Activated naive CD8-positive, alpha-beta T cell treated with anti-CD3 and anti-CD28 coated beads, Interleukin-2, amount 10 ng/mL, durations not matched to agents 7 days and 5 days (primary cell): ENCODE data around the gene SMIM38. TPM values are rescaled to one million over a fixed set of nuclear protein-coding genes. Genes with fewer than 3 reads are reported as not detected.

ENCODE experiments used
- ATAC-seq: fragments of 150-1000 bp; cut with Tn5 transposase; one replicate; pipeline ENCODE4 v1.10.0; 2021; ENCODE audit warnings: low read depth, moderate library complexity
- POLR2A ChIA-PET: fragments of 350-600 bp; sonication (Branson Sonifier 250); formaldehyde crosslinking; loops from one replicate; lab custom pipeline; 2021; ENCODE audit warnings: antibody characterized with exemption; lab: Charles Lee
- DNase-seq: peaks from one replicate; pipeline ENCODE4 v3.0.0; 2021
- H3K27ac Mint-ChIP-seq: one replicate; pipeline ENCODE4 v1.8.0; 2022; ENCODE audit warnings: mild to moderate bottlenecking, mixed read lengths
- H3K27me3 Mint-ChIP-seq: one replicate; pipeline ENCODE4 v1.8.0; 2022; ENCODE audit warnings: mild to moderate bottlenecking, moderate library complexity, mixed read lengths
- H3K36me3 Mint-ChIP-seq: one replicate; pipeline ENCODE4 v1.8.0; 2021; ENCODE audit warnings: mild to moderate bottlenecking, mixed read lengths
- H3K4me1 Mint-ChIP-seq: one replicate; pipeline ENCODE4 v1.8.0; 2021; ENCODE audit warnings: mixed read lengths
- H3K4me3 Mint-ChIP-seq: one replicate; pipeline ENCODE4 v1.8.0; 2022; ENCODE audit warnings: mild to moderate bottlenecking, moderate library complexity, mixed read lengths
- H3K9me3 Mint-ChIP-seq: one replicate; pipeline ENCODE4 v1.8.0; 2021; ENCODE audit warnings: mixed read lengths
- total RNA-seq, 2 experiments: library from RNA; stranded (reverse); gene quantifications; one replicate each; pipeline ENCODE4 v1.2.3, GENCODE V29; 2021

Gene SMIM38
- total RNA-seq, 2 experiments from 2014 or later = 0.25 to 0.31 TPM

GRCh38 chr11:69173925-69174581 is 18.3 kb downstream of the SMIM38 start:
- DNase-seq (no peak), ATAC-seq (no peak)
- no peak overlapping the region for H3K27ac Mint-ChIP-seq
- H3K4me3 Mint-ChIP-seq = no peak overlapping the region
- POLR2A ChIA-PET = no interaction called here
- no peaks in the 10 kb centered on the region for H3K27me3 Mint-ChIP-seq
- H3K9me3 Mint-ChIP-seq = peaks cover 1% of the 10 kb centered on the region
- H3K4me1 Mint-ChIP-seq = no peaks in the 10 kb centered on the region
- no peaks in the 10 kb centered on the region for H3K36me3 Mint-ChIP-seq

DNA sequence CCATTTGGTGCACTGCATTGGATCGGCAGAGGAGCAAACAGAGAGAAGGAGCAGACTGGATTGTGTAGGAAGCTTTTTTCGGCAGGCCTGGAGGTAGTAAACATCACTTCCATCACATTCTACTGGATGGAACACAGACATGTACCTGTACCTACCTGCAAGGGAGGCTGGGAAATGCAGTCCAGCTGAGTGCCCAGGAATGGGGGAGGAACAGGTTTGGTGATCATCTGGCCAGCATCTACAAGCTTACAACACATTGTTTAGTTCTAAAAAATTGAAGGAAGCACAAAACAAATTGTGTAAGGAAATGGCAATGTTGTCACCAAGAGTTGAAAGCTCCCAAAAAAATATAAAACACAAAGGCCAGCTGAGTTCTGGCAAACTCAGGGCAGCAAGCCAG is 19.1 kb downstream of the SMIM38 start:
- Mint-ChIP-seq H3K9me3 (peaks cover 1% of the 10 kb centered on the region), H3K4me1 (no peaks in the 10 kb centered on the region), H3K36me3 (no peaks in the 10 kb centered on the region), H3K27ac (no peak overlapping the region), H3K4me3 (no peak overlapping the region), H3K27me3 (no peaks in the 10 kb centered on the region)
- ATAC-seq = no peak
- no peak for DNase-seq
- POLR2A ChIA-PET = no interaction called here

GRCh38 chr11:69178819-69179482 is 23.2 kb downstream of the SMIM38 start:
- Mint-ChIP-seq H3K9me3 (peaks cover 3% of the 10 kb centered on the region), H3K27me3 (peaks cover 13% of the 10 kb centered on the region), H3K4me3 (no peak overlapping the region), H3K27ac (no peak overlapping the region), H3K4me1 (peaks cover 1% of the 10 kb centered on the region), H3K36me3 (no peaks in the 10 kb centered on the region)
- POLR2A ChIA-PET = no interaction called here
- DNase-seq (no peak), ATAC-seq (no peak)

DNA sequence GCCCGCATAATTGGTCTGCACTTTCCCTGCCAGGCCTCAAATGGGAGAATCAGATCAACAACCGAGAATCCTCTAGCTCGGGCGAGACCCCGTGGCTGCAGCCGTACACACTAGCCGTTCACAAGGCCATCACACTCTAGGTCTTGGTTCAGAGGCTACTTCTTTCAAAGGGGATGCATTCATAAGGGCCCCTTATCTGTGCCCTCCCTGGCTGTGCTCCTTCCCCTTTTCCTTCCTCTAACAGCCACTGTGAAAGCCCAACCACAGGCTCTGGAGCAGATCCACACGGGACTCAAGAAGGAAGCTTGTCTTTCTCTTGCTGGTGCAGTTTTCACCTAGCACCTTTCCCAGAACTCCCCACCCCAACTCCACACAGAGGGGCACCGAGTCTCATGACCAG is 24.5 kb downstream of the SMIM38 start:
- POLR2A ChIA-PET = no interaction called here

DNA sequence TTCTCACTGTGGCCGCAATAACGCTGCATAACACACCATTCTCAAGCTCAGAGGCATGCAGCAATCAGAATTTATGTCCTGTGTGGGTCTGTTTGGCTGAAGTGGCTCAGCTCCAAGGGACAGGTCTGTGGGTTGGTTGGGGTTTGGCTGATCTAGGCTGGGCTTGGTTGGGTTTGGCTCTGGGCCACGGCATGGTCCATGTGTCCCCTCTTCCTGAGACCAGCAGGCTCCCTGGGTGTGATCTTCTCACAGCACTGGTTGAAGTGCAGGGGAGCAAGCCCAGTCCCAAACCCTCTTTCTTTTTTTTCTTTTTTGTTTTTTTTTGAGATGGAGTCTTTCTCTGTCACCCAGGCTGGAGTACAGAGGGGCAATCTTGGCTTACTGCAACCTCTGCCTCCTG is 25.0 kb downstream of the SMIM38 start:
- Mint-ChIP-seq H3K27me3 (peaks cover 13% of the 10 kb centered on the region), H3K27ac (no peak overlapping the region), H3K4me3 (no peak overlapping the region), H3K4me1 (peaks cover 1% of the 10 kb centered on the region), H3K9me3 (peaks cover 3% of the 10 kb centered on the region), H3K36me3 (no peaks in the 10 kb centered on the region)
- DNase-seq = no peak
- no peak for ATAC-seq
- POLR2A ChIA-PET = no interaction called here

More for the DNA sequence above, 24.5 kb downstream of the SMIM38 start:
- H3K9me3 Mint-ChIP-seq = peaks cover 3% of the 10 kb centered on the region
- DNase-seq = no peak
- no peak overlapping the region for H3K27ac Mint-ChIP-seq
- peaks cover 13% of the 10 kb centered on the region for H3K27me3 Mint-ChIP-seq
- H3K4me1 Mint-ChIP-seq = peaks cover 1% of the 10 kb centered on the region
- no peak overlapping the region for H3K4me3 Mint-ChIP-seq
- no peak for ATAC-seq
- no peaks in the 10 kb centered on the region for H3K36me3 Mint-ChIP-seq

- Mint-ChIP-seq H3K9me3 (peaks cover 6% of the 10 kb centered on the region), H3K27me3 (peaks cover 16% of the 10 kb centered on the region), H3K27ac (no peak overlapping the region), H3K4me1 (peaks cover 1% of the 10 kb centered on the region), H3K36me3 (no peaks in the 10 kb centered on the region), H3K4me3 (no peak overlapping the region)
- POLR2A ChIA-PET = no interaction called here
- DNase-seq (no peak), ATAC-seq (no peak)
Observed at GRCh38 chr11:69183613-69184012, 27.9 kb downstream of the SMIM38 start.

DNA sequence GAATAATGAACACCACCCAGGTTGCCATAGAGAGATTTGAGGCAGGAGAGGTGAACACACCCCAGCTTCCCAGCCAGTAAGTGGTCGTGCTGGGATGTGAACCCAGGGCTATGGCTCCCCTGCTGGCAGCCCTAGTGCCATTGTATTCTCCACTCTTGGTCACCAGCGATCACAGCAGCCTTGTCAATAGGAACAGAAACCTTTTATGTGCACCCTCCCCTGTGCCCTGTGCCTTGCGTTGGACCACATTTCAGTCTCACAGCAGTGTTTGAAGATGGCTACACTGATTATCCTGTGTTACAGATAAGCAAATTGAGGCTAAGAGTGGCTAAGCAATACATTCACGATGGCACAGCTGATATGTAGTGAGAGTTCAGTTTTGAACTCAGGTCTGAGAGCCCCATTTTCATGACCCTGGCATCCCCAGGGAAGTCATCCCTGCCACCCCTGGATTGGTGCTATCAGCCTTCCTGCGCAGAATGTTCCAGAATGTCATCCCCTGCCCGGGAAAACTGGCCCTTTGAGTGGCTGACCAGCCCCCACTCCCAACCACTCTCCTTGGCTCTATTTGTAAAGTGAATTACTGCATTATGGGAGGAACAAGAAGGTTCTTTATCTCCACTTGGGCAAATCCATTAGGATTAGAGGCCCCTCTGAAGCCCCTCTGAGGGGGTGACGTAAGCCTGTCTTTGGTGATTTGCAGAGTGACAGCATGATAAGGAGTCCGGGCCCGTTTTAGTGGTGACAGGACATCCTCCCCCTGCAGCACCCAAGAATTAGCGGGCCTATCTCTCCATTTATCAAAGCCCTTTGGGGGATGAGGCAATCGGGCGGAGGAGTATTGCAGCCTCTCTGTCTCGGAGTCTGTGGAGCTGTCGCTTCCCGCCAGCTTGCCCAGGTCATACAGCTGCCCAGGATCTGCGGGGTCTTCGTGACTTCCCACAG is 30.9 kb downstream of the SMIM38 start:
- Mint-ChIP-seq H3K27me3 (peaks cover 9% of the 10 kb centered on the region), H3K4me1 (peaks cover 1% of the 10 kb centered on the region), H3K9me3 (peaks cover 8% of the 10 kb centered on the region)

GRCh38 chr11:69187540-69188065 is 31.9 kb downstream of the SMIM38 start:
- H3K27me3 Mint-ChIP-seq = peaks cover 9% of the 10 kb centered on the region
- DNase-seq (no peak), ATAC-seq (no peak)
- H3K4me1 Mint-ChIP-seq = peaks cover 1% of the 10 kb centered on the region
- peaks cover 8% of the 10 kb centered on the region for H3K9me3 Mint-ChIP-seq
- no peak overlapping the region for H3K4me3 Mint-ChIP-seq
- POLR2A ChIA-PET = no interaction called here
- H3K36me3 Mint-ChIP-seq = no peaks in the 10 kb centered on the region
- no peak overlapping the region for H3K27ac Mint-ChIP-seq

More for the DNA sequence above, 30.9 kb downstream of the SMIM38 start:
- H3K4me3 Mint-ChIP-seq = no peak overlapping the region
- ATAC-seq (no peak), DNase-seq (no peak)
- POLR2A ChIA-PET = no interaction called here
- no peaks in the 10 kb centered on the region for H3K36me3 Mint-ChIP-seq
- H3K27ac Mint-ChIP-seq = no peak overlapping the region

- H3K9me3 Mint-ChIP-seq = peaks cover 8% of the 10 kb centered on the region
- POLR2A ChIA-PET = no interaction called here
- no peak for ATAC-seq
Observed at GRCh38 chr11:69189059-69189458, 33.3 kb downstream of the SMIM38 start.

DNA sequence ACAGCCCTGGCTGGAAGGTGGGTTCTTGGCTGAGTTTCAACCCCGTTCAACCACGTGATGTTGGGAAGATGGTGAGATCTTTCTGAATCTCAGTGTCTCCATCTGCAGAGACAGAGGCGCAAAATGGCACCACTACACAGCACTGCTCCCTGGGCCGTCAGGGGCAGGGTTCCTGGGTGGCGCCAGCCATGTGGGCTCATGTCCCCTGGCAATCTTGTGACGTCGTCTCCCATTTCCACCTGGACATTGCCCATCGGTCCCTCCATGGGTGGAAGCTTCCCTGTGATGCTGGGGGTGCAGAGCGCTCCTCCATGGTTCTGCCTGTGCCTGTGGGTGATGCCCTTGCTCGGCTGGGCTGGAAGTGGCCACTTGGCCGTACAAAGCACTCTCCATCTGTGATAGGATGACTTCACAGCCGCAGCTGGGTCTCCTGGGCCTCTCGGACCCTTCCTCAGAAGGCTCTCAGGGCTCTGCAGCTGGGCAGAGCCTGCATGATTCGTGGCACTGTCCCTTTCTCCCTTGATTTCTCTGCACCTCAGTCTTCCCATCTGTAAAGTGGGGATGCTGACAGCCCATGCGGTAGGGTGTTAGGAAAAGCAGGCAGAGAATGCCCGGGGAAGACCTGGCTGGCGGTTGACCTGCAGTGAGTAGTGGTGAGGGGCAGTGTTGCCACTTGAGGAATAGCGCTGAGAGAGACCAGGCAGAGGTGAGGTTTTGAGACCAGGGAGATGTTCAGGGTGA is 35.2 kb downstream of the SMIM38 start:
- Mint-ChIP-seq H3K36me3 (no peaks in the 10 kb centered on the region), H3K4me1 (no peaks in the 10 kb centered on the region), H3K27ac (no peak overlapping the region), H3K4me3 (no peak overlapping the region), H3K9me3 (peaks cover 16% of the 10 kb centered on the region), H3K27me3 (peaks cover 2% of the 10 kb centered on the region)
- POLR2A ChIA-PET = no interaction called here
- ATAC-seq (no peak), DNase-seq (no peak)

More at GRCh38 chr11:69189059-69189458, 33.3 kb downstream of the SMIM38 start:
- Mint-ChIP-seq H3K4me1 (no peaks in the 10 kb centered on the region), H3K36me3 (no peaks in the 10 kb centered on the region), H3K4me3 (no peak overlapping the region), H3K27ac (no peak overlapping the region), H3K27me3 (peaks cover 3% of the 10 kb centered on the region)
- DNase-seq = no peak

GRCh38 chr11:69192301-69192721 is 36.6 kb downstream of the SMIM38 start:
- Mint-ChIP-seq H3K9me3 (peaks cover 16% of the 10 kb centered on the region), H3K27me3 (no peaks in the 10 kb centered on the region), H3K36me3 (no peaks in the 10 kb centered on the region), H3K27ac (no peak overlapping the region), H3K4me1 (no peaks in the 10 kb centered on the region), H3K4me3 (no peak overlapping the region)
- DNase-seq (no peak), ATAC-seq (no peak)
- POLR2A ChIA-PET = no interaction called here

DNA sequence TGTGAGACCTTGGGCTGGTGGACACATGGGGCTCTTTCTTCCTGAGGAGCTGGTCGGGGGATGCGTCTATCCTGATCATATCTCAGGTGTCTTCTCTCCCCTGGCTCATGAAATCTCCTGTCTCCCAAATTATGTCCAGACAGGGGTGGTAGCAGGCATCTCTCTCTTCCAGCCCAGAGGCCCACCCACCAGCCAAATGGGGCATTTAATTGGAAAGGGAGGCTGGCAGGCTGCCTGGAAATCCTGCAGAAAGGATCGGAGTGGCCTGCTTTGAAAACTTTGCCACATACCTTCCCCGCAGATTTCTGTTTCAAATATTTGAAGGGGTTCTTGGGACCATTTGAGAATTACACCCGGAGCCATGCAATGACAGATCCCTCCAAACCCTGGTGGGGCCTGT is 37.4 kb downstream of the SMIM38 start:
- H3K27ac Mint-ChIP-seq = no peak overlapping the region
- DNase-seq (no peak), ATAC-seq (no peak)
- no peak overlapping the region for H3K4me3 Mint-ChIP-seq
- no peaks in the 10 kb centered on the region for H3K4me1 Mint-ChIP-seq
- H3K36me3 Mint-ChIP-seq = no peaks in the 10 kb centered on the region
- POLR2A ChIA-PET = no interaction called here
- peaks cover 13% of the 10 kb centered on the region for H3K9me3 Mint-ChIP-seq
- H3K27me3 Mint-ChIP-seq = no peaks in the 10 kb centered on the region

DNA sequence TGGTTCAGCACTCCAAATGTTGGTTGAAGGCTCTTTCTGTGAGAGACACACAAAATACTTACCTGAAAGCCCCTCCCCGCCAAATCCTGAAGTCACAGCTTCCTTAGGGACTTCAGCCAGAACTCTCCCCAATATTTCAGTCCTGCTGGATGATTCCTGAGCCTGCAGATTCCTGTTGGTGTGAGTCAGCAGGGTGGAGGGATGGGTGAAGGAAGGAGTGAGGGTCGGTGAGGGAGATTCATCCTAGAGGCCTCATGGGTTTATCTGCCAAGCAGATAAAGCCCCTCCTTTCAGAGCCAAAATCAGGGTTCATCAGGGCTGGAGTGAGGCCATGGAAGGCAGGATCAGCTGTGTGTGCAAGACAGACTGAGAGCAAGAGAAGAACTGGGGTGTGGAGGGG is 37.9 kb downstream of the SMIM38 start:
- H3K4me3 Mint-ChIP-seq = no peak overlapping the region
- no peaks in the 10 kb centered on the region for H3K4me1 Mint-ChIP-seq
- POLR2A ChIA-PET = no interaction called here
- H3K27me3 Mint-ChIP-seq = peaks cover 1% of the 10 kb centered on the region
- no peak for DNase-seq
- no peaks in the 10 kb centered on the region for H3K36me3 Mint-ChIP-seq
- peaks cover 12% of the 10 kb centered on the region for H3K9me3 Mint-ChIP-seq
- H3K27ac Mint-ChIP-seq = no peak overlapping the region
- ATAC-seq = no peak
